ENCODE measurements around the gene P2RX1.

GRCh38 chr17:3864534-3864933, 51.7 kb downstream of the P2RX1 start:
- TF ChIP-seq CTCF (IDR thresholded peaks at IDR 0.05; ENCODE audit: low read length) = no peak
- TF ChIP-seq EZH2 (optimal IDR thresholded peaks at IDR 0.05; ENCODE audit: low read depth, low read length) = no peak

All from MM.1S (cell line).